ENCODE measurements around the gene SEPTIN12.

- TF ChIP-seq BRCA1 (IDR thresholded peaks at IDR 0.05; ENCODE audit: low read depth, low read length): no peak
- no peak for TF ChIP-seq POLR2A (IDR thresholded peaks at IDR 0.05; ENCODE audit: low read depth, low read length)
- no peak for TF ChIP-seq EP300 (IDR thresholded peaks at IDR 0.05; ENCODE audit: borderline replicate concordance in 1 of 2, control insufficient read depth in 1 of 2, low read depth in 2 of 2, low read length in 2 of 2)
- TF ChIP-seq ZNF274 (IDR thresholded peaks at IDR 0.05; ENCODE audit: insufficient read depth, insufficient read length): no peak
- TF ChIP-seq BCL11A (IDR thresholded peaks at IDR 0.05; ENCODE audit: low read depth, low read length): no peak
- TF ChIP-seq SRF (IDR thresholded peaks at IDR 0.05; ENCODE audit: low read depth in 2 of 2, low read length in 2 of 2): no peak
- TF ChIP-seq POLR2AphosphoS5 (IDR thresholded peaks at IDR 0.05; ENCODE audit: low read length): no peak
- TF ChIP-seq TAF1 (IDR thresholded peaks at IDR 0.05; ENCODE audit: borderline replicate concordance, low read depth, low read length): no peak
- no peak for TF ChIP-seq USF1 (IDR thresholded peaks at IDR 0.05; ENCODE audit: borderline replicate concordance, extremely low read length, insufficient read depth, low read depth, low read length)
Observed at GRCh38 chr16:4803401-4803844, 15.3 kb upstream of the SEPTIN12 start.
